Activated CD8-positive, alpha-beta T cell treated with anti-CD3 and anti-CD28 coated beads for 36 hours (primary cell): Measurements from ENCODE around the gene EIF2B2. TPM values are rescaled to one million over a fixed set of nuclear protein-coding genes. Genes with fewer than 3 reads are reported as not detected.

ENCODE experiments used
- ATAC-seq: fragments of 200-7000 bp; cut with Tn5 transposase; one replicate; pipeline ENCODE4 v1.10.0; 2021; ENCODE audit warnings: mild to moderate bottlenecking, moderate library complexity
- CTCF ChIA-PET: fragments of 350-600 bp; sonication (Branson Sonifier 250); formaldehyde crosslinking; loops from one replicate; lab custom pipeline; 2021; ENCODE audit warnings: antibody characterized with exemption; lab: Charles Lee
- POLR2A ChIA-PET: fragments of 350-600 bp; sonication (Branson Sonifier 250); formaldehyde crosslinking; loops from one replicate; lab custom pipeline; 2021; ENCODE audit warnings: antibody characterized with exemption; lab: Charles Lee
- DNase-seq: peaks from one replicate; pipeline ENCODE4 v3.0.0-alpha.2; 2020
- H3K27ac Mint-ChIP-seq: one replicate; pipeline ENCODE4 v1.8.0; 2021; ENCODE audit warnings: mild to moderate bottlenecking, mixed read lengths
- H3K27me3 Mint-ChIP-seq: one replicate; pipeline ENCODE4 v1.8.0; 2021; ENCODE audit warnings: mixed read lengths
- H3K36me3 Mint-ChIP-seq: one replicate; pipeline ENCODE4 v1.8.0; 2021; ENCODE audit warnings: low read depth, mixed read lengths
- H3K4me1 Mint-ChIP-seq: one replicate; pipeline ENCODE4 v1.8.0; 2021; ENCODE audit warnings: low read depth, mixed read lengths
- H3K4me3 Mint-ChIP-seq: one replicate; pipeline ENCODE4 v1.8.0; 2021; ENCODE audit warnings: mild to moderate bottlenecking, moderate library complexity, mixed read lengths
- H3K9me3 Mint-ChIP-seq: one replicate; pipeline ENCODE4 v1.8.0; 2021; ENCODE audit warnings: mixed read lengths
- CTCF ChIP-seq: fragments of 200-600 bp; IDR thresholded peaks from one replicate; pipeline ENCODE4 v1.8.0; 2022; ENCODE audit warnings: antibody characterized with exemption, mild to moderate bottlenecking
- intact Hi-C: fragments of 100-400 bp; cut with micrococcal nuclease; formaldehyde crosslinking; loops from one replicate; pipeline ENCODE4 v1.10.0; 2022
- total RNA-seq, 2 experiments: library from RNA; stranded (reverse); gene quantifications; one replicate each; pipeline ENCODE4 v1.2.3, GENCODE V29; 2021

EIF2B2 gene
- total RNA-seq, 2 experiments from 2014 or later: 50.5 to 51.9 TPM

- peaks cover 26% of the 10 kb centered on the region for H3K4me1 Mint-ChIP-seq
- no peak overlapping the region for H3K27ac Mint-ChIP-seq
- TF ChIP-seq CTCF: no peak
- no peak for DNase-seq
- intact Hi-C loops: no loop called here
- H3K36me3 Mint-ChIP-seq: peaks cover 19% of the 10 kb centered on the region
- ChIA-PET POLR2A (no interaction called here), CTCF (no interaction called here)
- H3K27me3 Mint-ChIP-seq: no peaks in the 10 kb centered on the region
- H3K4me3 Mint-ChIP-seq: no peak overlapping the region
- ATAC-seq: no peak
- H3K9me3 Mint-ChIP-seq: no peaks in the 10 kb centered on the region
Measured at GRCh38 chr14:75001261-75001660, 1.5 kb upstream of the EIF2B2 start.

GRCh38 chr14:75001899-75002298, 822 bp upstream of the EIF2B2 start:
- DNase-seq: no peak
- H3K9me3 Mint-ChIP-seq: no peaks in the 10 kb centered on the region
- H3K27me3 Mint-ChIP-seq: no peaks in the 10 kb centered on the region
- ChIA-PET POLR2A (interaction anchor here (1.4 to 2.0 kb wide), 2 partner anchors 10 to 124 kb away, joined by 3 to 8 read pairs; no protein-coding TSS in a partner anchor), CTCF (interaction anchor here (1.0 to 1.3 kb wide), 2 partner anchors 140 to 393 kb away, joined by 3 read pairs; no protein-coding TSS in a partner anchor)
- TF ChIP-seq CTCF: no peak
- peaks cover 24% of the 10 kb centered on the region for H3K36me3 Mint-ChIP-seq
- H3K4me3 Mint-ChIP-seq: peak overlapping the region; percentile 94
- ATAC-seq: no peak
- peak overlapping the region; percentile 95 for H3K27ac Mint-ChIP-seq
- intact Hi-C loops: no loop called here
- peaks cover 32% of the 10 kb centered on the region for H3K4me1 Mint-ChIP-seq

- Mint-ChIP-seq H3K4me1 (peaks cover 41% of the 10 kb centered on the region), H3K4me3 (peak overlapping the region; percentile 94), H3K36me3 (peaks cover 34% of the 10 kb centered on the region), H3K27me3 (no peaks in the 10 kb centered on the region), H3K9me3 (no peaks in the 10 kb centered on the region), H3K27ac (peak overlapping the region; percentile 95)
- CTCF ChIA-PET: interaction anchor here (0.7 to 2.4 kb wide), 9 partner anchors 12 to 143 kb away, joined by 3 to 9 read pairs (median 4); no protein-coding TSS in a partner anchor
- intact Hi-C loops: no loop called here
- DNase-seq (peak; percentile 14), ATAC-seq (no peak)
- POLR2A ChIA-PET: interaction anchor here (0.9 to 2.1 kb wide), 9 partner anchors 8 to 80 kb away, joined by 3 to 8 read pairs (median 5); partner anchors contain the start of gene RPS6KL1
- no peak for TF ChIP-seq CTCF
Measured at GRCh38 chr14:75003250-75004027, 718 bp downstream of the EIF2B2 start.

GRCh38 chr14:75005357-75005756, 2.6 kb downstream of the EIF2B2 start:
- TF ChIP-seq CTCF: no peak
- DNase-seq: no peak
- no peak for ATAC-seq
- H3K36me3 Mint-ChIP-seq: peaks cover 51% of the 10 kb centered on the region
- no peak overlapping the region for H3K4me3 Mint-ChIP-seq
- no peaks in the 10 kb centered on the region for H3K9me3 Mint-ChIP-seq
- no peak overlapping the region for H3K27ac Mint-ChIP-seq
- no peaks in the 10 kb centered on the region for H3K27me3 Mint-ChIP-seq
- intact Hi-C loops: no loop called here
- ChIA-PET POLR2A (interaction anchor here (1.3 to 2.1 kb wide), 2 partner anchors 8 to 66 kb away, joined by 3 to 7 read pairs; no protein-coding TSS in a partner anchor), CTCF (interaction anchor here (1.0 to 2.4 kb wide), 4 partner anchors 14 to 144 kb away, joined by 3 to 9 read pairs (median 4); no protein-coding TSS in a partner anchor)
- peaks cover 49% of the 10 kb centered on the region for H3K4me1 Mint-ChIP-seq

- no peak for ATAC-seq
- ChIA-PET CTCF (interaction anchor here (1.7 kb wide), 1 partner anchor 14 kb away, joined by 5 read pairs; no protein-coding TSS in a partner anchor), POLR2A (interaction anchor here (0.7 kb wide), 1 partner anchor 64 kb away, joined by 3 read pairs; no protein-coding TSS in a partner anchor)
- H3K9me3 Mint-ChIP-seq: no peaks in the 10 kb centered on the region
- H3K4me1 Mint-ChIP-seq: peaks cover 56% of the 10 kb centered on the region
- H3K36me3 Mint-ChIP-seq: peaks cover 69% of the 10 kb centered on the region
- H3K27me3 Mint-ChIP-seq: no peaks in the 10 kb centered on the region
- DNase-seq: no peak
- no peak overlapping the region for H3K27ac Mint-ChIP-seq
- TF ChIP-seq CTCF: no peak
- no peak overlapping the region for H3K4me3 Mint-ChIP-seq
- intact Hi-C loops: no loop called here
Measured at GRCh38 chr14:75009176-75009575, 6.5 kb downstream of the EIF2B2 start.
